ENCODE data around the gene PRR22. TPM values are rescaled to one million over a fixed set of nuclear protein-coding genes. Genes with fewer than 3 reads are reported as not detected.

PRR22 gene
- total RNA-seq, 2 donors from 2014 or later = 1.4 to 5.7 TPM

- no peak for TF ChIP-seq CTCF (IDR thresholded peaks at IDR 0.05)
- H3K27me3 ChIP-seq = no peaks in the 10 kb centered on the region
- no peak overlapping the region for H3K4me3 ChIP-seq
- H3K4me1 ChIP-seq = no peaks in the 10 kb centered on the region
- intact Hi-C loops (cut with DNase I) = no loop called here
- H3K36me3 ChIP-seq = no peaks in the 10 kb centered on the region
- H3K27ac ChIP-seq = no peak overlapping the region
- DNase-seq = no peak
- no peak overlapping the region for H3K9ac ChIP-seq (ENCODE audit: low read depth in 2 of 2, low read length in 2 of 2)
- H3K9me3 ChIP-seq = no peaks in the 10 kb centered on the region
Measured at GRCh38 chr19:5818594-5818993, 34.0 kb upstream of the PRR22 start.

DNA sequence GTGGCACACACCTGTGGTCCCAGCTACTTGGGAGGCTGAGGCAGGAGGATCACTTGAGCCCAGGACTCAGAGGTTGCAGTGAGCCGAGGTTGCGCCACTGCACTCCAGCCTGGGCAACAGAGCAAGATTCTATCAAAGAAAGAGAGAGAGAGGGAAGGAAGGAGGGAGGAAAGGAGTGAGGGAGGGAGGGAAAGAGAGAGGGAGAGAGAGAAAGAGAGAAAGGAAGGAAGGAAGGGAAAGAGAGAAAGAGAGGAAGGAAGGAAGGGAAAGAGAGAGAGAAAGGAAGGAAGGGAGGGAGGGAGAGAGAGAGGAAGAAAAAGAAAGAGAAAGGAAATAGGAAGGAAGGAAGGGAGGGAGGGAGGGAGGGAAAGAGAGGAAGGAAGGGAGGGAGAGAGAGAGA is 32.7 kb upstream of the PRR22 start:
- intact Hi-C loops (cut with DNase I) = no loop called here
- Histone ChIP-seq H3K4me3 (no peak overlapping the region), H3K27ac (no peak overlapping the region), H3K4me1 (no peaks in the 10 kb centered on the region), H3K9me3 (no peaks in the 10 kb centered on the region), H3K27me3 (no peaks in the 10 kb centered on the region), H3K36me3 (no peaks in the 10 kb centered on the region), H3K9ac (ENCODE audit: low read depth in 2 of 2, low read length in 2 of 2) (no peak overlapping the region)
- no peak for DNase-seq
- no peak for TF ChIP-seq CTCF (IDR thresholded peaks at IDR 0.05)

DNA sequence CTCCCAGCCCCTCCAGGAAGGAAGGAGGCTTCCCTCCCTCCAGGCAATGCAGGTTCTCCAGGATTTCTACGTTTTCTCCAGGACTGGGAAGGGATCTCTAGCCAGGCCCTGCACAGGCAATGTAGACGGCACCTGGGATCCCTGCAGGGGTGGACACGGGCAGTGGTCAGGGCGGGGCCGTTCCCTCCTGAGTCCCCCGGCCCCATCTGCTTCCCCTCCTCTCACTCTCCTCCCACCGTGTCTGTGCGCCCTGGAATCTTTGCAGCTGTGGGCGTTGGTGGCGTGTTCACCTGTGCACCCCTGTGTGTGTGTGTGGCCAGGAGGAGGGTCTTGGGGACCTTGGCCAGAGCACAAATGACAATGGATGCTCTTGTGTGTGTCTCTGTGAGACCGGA is 30.3 kb upstream of the PRR22 start:
- no peak for DNase-seq
- intact Hi-C loops (cut with DNase I) = no loop called here
- no peaks in the 10 kb centered on the region for H3K4me1 ChIP-seq
- H3K9ac ChIP-seq (ENCODE audit: low read depth in 2 of 2, low read length in 2 of 2) = no peak overlapping the region
- no peak overlapping the region for H3K27ac ChIP-seq
- H3K36me3 ChIP-seq = no peaks in the 10 kb centered on the region
- TF ChIP-seq CTCF (IDR thresholded peaks at IDR 0.05) = no peak
- H3K27me3 ChIP-seq = no peaks in the 10 kb centered on the region
- no peak overlapping the region for H3K4me3 ChIP-seq
- H3K9me3 ChIP-seq = no peaks in the 10 kb centered on the region

GRCh38 chr19:5814123-5814851 is 29.7 kb upstream of the PRR22 start:
- peak; percentile 55 for DNase-seq

DNA sequence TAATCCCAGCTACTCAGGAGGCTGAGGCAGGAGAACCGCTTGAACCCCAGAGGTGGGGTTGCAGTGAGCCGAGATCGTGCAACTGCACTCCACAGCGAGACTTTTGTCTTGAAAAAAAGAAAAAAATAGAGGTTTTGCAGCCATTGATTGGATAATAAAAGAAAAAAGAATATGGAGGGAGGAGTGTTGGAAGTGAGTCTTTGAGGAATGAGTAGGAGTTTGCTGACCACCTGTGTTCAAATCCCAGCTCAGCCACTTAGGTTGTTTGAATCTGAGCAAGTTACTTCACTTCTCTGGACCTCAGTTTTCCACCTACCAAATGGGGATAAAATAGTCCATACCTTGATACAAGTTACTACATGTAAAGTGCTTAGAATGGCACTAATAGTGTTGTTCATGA is 26.6 kb upstream of the PRR22 start:
- H3K4me1 ChIP-seq = no peaks in the 10 kb centered on the region
- intact Hi-C loops (cut with DNase I) = no loop called here
- no peaks in the 10 kb centered on the region for H3K9me3 ChIP-seq
- no peak for DNase-seq
- no peaks in the 10 kb centered on the region for H3K27me3 ChIP-seq
- H3K9ac ChIP-seq (ENCODE audit: low read depth in 2 of 2, low read length in 2 of 2) = no peak overlapping the region
- no peak overlapping the region for H3K27ac ChIP-seq
- no peak overlapping the region for H3K4me3 ChIP-seq
- no peaks in the 10 kb centered on the region for H3K36me3 ChIP-seq
- no peak for TF ChIP-seq CTCF (IDR thresholded peaks at IDR 0.05)

More at GRCh38 chr19:5814123-5814851, 29.7 kb upstream of the PRR22 start:
- Histone ChIP-seq H3K4me3 (no peak overlapping the region), H3K9ac (ENCODE audit: low read depth in 2 of 2, low read length in 2 of 2) (no peak overlapping the region), H3K27ac (no peak overlapping the region), H3K36me3 (no peaks in the 10 kb centered on the region), H3K27me3 (no peaks in the 10 kb centered on the region), H3K9me3 (no peaks in the 10 kb centered on the region), H3K4me1 (no peaks in the 10 kb centered on the region)
- TF ChIP-seq CTCF (IDR thresholded peaks at IDR 0.05) = no peak
- intact Hi-C loops (cut with DNase I) = no loop called here
